Hindlimb muscle (tissue), 1 donor: ENCODE data around the gene SERPINB3. TPM values are rescaled to one million over a fixed set of nuclear protein-coding genes. Genes with fewer than 3 reads are reported as not detected.
"Not testable (repeated sequence)": the region's sequence is repeated elsewhere in the genome, so short reads cannot be mapped to it uniquely, and the experiment has no call there.

ENCODE experiments used
- DNase-seq: peaks from one replicate; pipeline ENCODE4 v3.0.0-alpha.2; 2013
- polyA plus RNA-seq: library from polyadenylated mRNA; unstranded; fragments of 120-200 nt; gene quantifications from one replicate; pipeline ENCODE4 v1.2.1, GENCODE V29; 2013; ENCODE audit not compliant: insufficient read length

Gene SERPINB3
- polyA plus RNA-seq, 1 donor = not detected

DNA sequence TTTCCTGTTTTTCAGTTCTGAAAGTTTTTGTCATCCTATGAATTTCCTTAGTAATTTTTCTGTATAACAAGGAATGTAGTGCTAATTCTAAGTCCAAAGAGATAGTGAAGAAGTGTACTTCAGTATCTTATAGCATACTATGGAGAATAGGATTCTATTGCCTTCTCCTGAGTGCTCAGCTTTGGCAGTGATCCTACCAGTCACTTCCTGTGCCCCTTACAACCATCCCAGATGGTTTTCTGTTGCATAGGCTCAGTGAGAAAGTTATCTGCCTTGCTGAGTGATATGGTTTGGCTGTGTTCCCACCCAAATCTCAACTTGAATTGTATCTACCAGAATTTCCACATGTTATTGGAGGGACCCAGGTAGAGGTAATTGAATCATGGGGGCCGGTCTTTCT lies 17.0 kb downstream of the SERPINB3 start:
- DNase-seq = not testable (repeated sequence)

DNA sequence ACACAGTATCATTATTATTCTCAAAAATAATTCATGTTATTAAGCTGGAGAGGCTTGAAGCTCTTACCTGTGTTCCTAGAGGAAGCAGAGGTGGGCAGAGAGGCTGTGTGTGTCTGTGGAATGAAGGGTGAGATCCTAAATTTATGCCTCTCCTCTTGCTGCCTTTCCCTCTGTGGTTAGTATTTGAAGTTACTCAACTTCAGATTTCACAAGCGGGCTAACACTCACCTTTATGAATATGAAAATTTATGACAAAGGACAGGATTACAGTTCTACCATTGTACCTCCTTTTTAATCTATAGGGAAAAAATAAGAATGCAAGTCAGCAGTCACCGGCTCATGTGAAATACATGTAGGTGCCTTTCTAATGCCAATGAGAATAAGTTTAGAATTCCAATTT lies 17.6 kb downstream of the SERPINB3 start, which contains the start of gene SERPINB4:
Gene SERPINB4 (minus strand): TSS at position 115 of the 400 bp plus-strand sequence. CDS start 679 bp downstream, outside the sequence.
- not testable (repeated sequence) for DNase-seq

- DNase-seq = not testable (repeated sequence)
Measured at GRCh38 chr18:63642668-63643356, 18.9 kb downstream of the SERPINB3 start.

DNA sequence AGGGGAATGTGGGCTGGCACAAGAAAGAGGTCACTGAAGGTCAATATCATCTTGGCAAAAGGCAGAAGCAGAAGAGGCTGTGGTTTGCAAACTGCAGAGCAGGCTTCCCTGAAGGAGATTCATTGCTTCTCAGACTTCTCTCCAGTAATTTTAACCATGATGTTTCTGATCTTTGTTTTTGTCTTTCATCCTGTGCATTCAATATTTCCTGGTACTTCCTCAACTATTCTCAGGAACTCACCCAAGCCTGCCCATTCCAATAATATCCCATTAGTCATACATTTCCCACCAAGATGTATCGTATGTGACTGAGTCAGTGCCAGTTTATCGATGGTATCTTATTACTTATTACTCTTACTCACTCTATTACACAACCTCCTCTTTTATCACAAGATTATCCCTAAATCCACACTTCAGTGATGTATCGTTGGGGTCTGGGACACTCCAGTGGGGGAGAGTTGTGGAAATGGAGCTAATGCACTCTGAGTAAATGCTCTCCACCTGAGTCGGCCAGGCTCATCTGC lies 20.5 kb downstream of the SERPINB3 start:
- not testable (repeated sequence) for DNase-seq

DNA sequence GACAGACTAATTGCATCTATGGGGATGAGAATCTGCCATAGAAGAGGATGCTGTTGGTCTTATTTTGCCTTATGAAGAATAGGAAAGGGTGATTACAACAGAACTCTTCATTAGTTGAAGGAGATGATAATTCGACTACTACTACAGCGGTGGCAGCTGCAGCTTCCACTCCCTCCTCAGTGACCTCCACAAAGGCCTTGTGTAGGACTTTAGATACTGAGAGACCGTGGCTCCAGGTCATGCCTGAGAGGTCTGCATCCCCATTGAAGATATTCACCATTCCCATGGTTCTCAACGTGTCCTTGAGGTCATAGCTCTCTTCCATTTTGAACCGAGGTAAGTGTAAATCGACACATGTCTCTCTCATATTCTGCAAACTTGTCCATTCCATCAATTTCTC lies 24.0 kb downstream of the SERPINB3 start:
- no peak for DNase-seq

GRCh38 chr18:63627819-63628218 lies 33.9 kb downstream of the SERPINB3 start:
- no peak for DNase-seq

DNA sequence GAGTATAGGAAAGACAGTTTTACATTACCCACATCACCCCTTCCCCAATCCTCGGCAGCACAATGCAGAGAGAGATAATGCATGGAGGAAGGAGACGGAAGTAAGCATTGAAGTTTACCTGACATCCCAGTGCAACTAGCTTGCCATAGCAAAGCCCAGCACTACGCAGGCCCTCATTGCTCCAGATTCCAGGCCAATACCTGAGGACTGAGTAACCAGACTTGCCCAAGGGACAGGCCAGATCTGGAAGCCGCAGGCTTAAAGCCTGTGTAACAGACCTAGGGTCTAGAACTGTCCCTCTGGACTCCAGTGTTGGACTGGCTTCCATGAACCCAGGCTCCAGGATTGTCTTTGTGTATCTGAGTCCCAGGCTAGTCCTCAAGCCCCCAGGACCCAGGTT lies 35.3 kb downstream of the SERPINB3 start:
- no peak for DNase-seq

GRCh38 chr18:63624863-63625262 lies 36.8 kb downstream of the SERPINB3 start:
- no peak for DNase-seq

DNA sequence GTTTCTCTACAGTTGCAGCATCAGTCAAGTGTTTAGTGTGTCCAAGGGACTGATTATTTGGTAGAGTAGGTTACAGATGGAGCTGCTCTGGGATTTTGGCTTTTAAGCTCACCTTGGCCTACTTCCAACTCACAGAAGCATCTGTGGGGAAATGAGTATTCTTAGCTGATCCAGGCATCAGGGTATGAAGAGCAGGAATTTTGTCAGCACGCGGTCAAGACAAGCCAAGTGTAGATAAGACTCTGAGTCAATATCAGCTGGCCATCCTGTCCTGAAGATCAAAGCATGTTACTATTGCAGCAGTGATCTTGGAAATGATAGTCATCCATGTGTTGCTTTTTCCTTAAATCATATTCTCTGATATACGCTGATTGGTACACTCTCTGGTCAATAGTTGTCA lies 42.0 kb downstream of the SERPINB3 start:
- no peak for DNase-seq

DNA sequence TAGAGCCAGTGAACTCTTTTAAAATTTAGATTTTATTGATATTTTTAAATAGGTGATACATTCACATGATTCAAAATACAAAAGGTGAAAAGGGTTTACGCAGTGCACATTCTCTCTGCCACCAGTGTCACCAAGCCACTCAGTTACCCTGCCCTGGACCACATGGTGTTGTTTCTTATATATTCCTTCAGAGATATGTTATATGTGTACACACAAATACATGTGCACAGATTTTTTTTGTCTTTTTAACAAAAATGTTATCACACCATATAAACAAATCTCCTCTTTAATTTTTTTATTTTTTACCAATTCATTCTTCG lies 43.8 kb downstream of the SERPINB3 start:
- DNase-seq = no peak

DNA sequence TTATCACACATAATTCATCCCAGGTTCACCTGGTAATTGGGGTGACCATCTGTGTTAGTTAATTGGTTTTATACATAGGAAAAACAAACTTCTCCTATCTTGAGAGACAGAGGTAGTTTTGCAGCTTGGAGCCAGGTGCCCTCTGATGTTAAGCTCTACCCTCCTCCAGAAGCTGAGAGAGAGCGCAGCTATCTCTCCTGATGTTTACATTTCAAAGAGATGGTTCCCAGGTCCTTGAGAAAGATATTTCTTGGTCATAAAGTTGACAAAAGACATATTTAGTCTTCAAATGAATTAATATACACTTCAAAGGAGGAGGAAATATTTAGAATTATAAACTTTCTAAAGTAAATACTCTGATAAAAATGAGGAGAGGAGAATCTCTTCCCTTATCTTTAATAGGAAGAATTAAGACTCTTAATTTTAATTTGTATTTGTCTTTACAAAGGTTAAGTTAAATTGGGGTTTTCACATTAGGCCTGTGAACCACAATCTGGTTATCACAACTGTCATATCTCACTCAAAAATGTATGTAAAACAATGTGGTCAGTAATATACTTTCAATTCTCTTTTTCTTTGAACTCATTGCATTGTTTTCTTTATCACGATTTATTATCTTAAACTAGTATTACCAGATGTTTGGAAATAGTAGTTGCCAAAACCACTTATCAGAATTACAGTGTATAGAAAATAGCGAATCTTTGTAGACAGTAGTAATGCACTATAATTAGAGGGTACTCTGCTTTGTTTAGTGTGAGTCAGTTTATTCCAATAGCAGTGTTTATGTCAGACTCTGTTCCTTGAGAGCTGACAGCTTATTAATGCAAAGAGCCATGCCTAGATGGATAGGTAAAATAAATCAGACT lies 44.4 kb downstream of the SERPINB3 start:
- no peak for DNase-seq

- no peak for DNase-seq
Measured at GRCh38 chr18:63613420-63613819, 48.3 kb downstream of the SERPINB3 start.

DNA sequence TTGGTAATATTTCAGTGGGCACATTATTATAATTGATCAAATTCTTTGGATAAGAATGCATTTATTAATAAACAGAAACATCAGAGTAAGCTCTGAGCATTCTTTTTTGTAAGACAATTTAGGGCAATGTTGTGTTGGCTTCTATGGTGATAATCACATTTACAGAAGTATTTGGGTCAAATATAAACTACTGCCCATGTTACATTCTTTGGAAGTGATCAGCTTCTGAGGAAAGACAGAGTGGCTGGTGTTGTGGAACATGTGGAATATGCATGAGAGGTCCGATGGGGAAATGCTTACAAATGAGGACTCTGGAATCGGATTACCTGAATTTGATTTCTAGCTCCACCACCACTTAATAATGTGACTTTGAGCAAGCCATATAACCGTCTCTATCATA lies 55.2 kb downstream of the SERPINB3 start:
- DNase-seq = no peak

Other genes starting within 250 kb of the SERPINB3 start
- gene VPS4B, start 239.4 kb downstream of the SERPINB3 start, polyA plus RNA-seq = 24.7 TPM
- 0.56 TPM for gene SERPINB5, start 184.9 kb downstream of the SERPINB3 start, polyA plus RNA-seq
- gene SERPINB12, start 119.5 kb downstream of the SERPINB3 start, polyA plus RNA-seq = 1.3 TPM
- gene SERPINB13, start 74.5 kb downstream of the SERPINB3 start, polyA plus RNA-seq = 0.43 TPM
- gene SERPINB4, start 17.6 kb downstream of the SERPINB3 start, polyA plus RNA-seq = 0.35 TPM
- gene SERPINB11, start 41.1 kb upstream of the SERPINB3 start, polyA plus RNA-seq = not detected
- 0.35 TPM for gene SERPINB7, start 113.5 kb upstream of the SERPINB3 start, polyA plus RNA-seq
- 0.85 TPM for gene SERPINB2, start 225.8 kb upstream of the SERPINB3 start, polyA plus RNA-seq
- gene SERPINB10, start 246.1 kb upstream of the SERPINB3 start, polyA plus RNA-seq = 0.15 TPM